Heart left ventricle (tissue), 13 donors: ENCODE results near the gene PHACTR1.

Source experiments
- POLR2A ChIP-seq, 2 donors: fragments of 450-650 bp; IDR thresholded peaks; one replicate each; pipeline ENCODE4 v1.6.1; 2017; ENCODE audit warnings: antibody characterized with exemption in 2 of 2, mild to moderate bottlenecking in 2 of 2, moderate library complexity in 2 of 2
- TF ChIP-seq, protein P1 (sequence below), 12 donors: fragments of 200-600 bp; sonication (generic) in 4 of 12; IDR thresholded peaks; one replicate each; pipeline versions ENCODE4 v1.5.0 to v1.8.0; 2018 to 2022; ENCODE audit warnings: antibody characterized with exemption in 12 of 12, mild to moderate bottlenecking in 5 of 12
- donor health status: ischemic (EF 13 %, LVEDD 7.1; RV severe dilation, severe dysfunction).
- donor health status: DM: no; HTN: yes; CAD: no.
- donor health status: DM: no; HTN: no; CAD: no.
- donor health status: ischemic (EF 25% LVEDD 6.9; RV normal size, moderate dysfunction).
- donor health status: ischemic (EF 25% LVEDD 5.7; RV mildly dilated, moderate dysfunction).
- donor health status: ischemic (EF 35%, LVEDD 5.7; RV mildly dilated, moderate dysfunction).
- donor health status: nonischemic (EF 11% LVEDD 7.7; RV severe dilation, severe dysfunction).
- donor health status: DM: yes; HTN: yes; CAD: no.
- donor health status: PGD.
- donor health status: ischemic (EF 29% LVEDD 5.4; RV normal size, mild dysfunction).
- donor health status: nonischemic (EF 23%, LVEDD 6.1; RV moderate dilation, normal function).

GRCh38 chr6:13281686-13282085 lies 565.1 kb downstream of the PHACTR1 start:
- TF ChIP-seq, protein P1, sequence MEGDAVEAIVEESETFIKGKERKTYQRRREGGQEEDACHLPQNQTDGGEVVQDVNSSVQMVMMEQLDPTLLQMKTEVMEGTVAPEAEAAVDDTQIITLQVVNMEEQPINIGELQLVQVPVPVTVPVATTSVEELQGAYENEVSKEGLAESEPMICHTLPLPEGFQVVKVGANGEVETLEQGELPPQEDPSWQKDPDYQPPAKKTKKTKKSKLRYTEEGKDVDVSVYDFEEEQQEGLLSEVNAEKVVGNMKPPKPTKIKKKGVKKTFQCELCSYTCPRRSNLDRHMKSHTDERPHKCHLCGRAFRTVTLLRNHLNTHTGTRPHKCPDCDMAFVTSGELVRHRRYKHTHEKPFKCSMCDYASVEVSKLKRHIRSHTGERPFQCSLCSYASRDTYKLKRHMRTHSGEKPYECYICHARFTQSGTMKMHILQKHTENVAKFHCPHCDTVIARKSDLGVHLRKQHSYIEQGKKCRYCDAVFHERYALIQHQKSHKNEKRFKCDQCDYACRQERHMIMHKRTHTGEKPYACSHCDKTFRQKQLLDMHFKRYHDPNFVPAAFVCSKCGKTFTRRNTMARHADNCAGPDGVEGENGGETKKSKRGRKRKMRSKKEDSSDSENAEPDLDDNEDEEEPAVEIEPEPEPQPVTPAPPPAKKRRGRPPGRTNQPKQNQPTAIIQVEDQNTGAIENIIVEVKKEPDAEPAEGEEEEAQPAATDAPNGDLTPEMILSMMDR (IDR thresholded peaks at IDR 0.05) = no peak
- TF ChIP-seq POLR2A (IDR thresholded peaks at IDR 0.05) = no peak
